EH (cell line): Measurements from ENCODE around the gene ABCC4.
"Not testable (repeated sequence)": the region's sequence is repeated elsewhere in the genome, so short reads cannot be mapped to it uniquely, and the experiment has no call there.

Experiments used
- DNase-seq: peaks from one replicate; pipeline ENCODE4 v3.0.0-alpha.2; 2015; ENCODE audit warnings: low read depth

ABCC4 gene

DNA sequence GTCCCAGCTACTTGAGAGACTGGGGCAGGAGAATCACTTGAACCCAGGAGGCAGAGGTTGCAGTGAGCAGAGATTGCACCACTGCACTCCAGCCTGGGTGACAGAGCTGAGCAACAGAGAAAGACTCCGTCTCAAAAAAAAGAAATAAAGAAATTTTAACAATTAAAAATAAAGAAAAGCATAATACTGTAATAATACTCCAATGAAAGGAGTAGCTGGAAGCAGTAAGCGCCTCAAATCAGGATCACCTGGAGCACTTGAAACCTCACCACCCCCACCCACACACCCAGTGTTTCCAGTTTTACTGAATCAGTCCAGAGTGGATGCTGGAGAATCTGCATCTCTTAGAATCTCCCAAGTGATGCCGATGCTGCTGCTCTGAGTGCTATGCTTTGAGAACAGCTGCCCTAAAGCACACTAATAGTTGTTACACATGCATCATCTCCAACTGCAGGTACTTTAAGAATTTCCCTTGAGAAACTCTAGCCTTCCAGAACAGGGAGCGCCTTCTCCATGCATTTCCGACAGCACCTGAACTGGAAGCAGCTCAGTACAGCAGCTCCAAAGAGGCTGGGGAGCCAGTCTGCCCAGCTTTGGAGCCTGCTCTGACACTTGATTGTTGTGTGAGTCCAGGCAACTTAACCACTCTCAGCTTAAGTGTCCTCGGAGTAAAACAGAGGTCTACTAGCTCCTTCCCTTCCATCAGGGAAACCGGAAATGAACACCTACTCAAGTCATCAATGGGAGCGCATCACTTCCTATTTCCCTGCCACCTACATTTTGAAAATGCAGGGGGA is 2.9 kb downstream of the ABCC4 start:
- DNase-seq = no peak

DNA sequence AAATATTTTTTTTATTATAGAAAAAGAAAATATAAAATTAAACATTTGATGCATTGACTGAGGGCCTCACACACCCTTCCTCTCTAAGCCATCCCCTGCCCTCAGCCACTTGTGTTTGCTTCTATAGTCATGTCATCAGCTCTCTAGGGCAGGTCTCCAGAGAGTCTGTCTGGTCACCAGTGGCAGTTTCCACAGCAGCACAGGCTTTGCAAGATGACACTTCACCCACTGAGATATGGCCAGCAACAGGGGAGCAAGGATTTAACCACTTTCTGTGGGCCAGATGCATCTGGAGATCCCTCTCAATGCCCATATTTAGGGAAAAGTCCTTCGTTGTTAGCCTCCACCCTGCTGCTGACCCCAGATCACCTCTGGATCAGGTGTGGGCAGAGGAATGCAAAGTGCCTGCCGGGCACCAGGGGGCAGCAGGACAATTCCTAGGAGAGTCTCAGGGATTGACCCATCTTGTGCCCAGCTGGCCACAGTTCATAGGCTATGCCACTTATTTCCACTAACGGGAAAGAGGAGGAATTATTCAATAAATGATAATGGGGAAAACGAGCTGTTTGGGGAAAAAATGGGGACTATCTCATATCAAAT is 4.8 kb downstream of the ABCC4 start:
- DNase-seq = peak; percentile 25

- DNase-seq = no peak
Observed at GRCh38 chr13:95295026-95295425, 6.2 kb downstream of the ABCC4 start.

- DNase-seq = no peak
Observed at GRCh38 chr13:95292622-95293021, 8.6 kb downstream of the ABCC4 start.

GRCh38 chr13:95289901-95290300 is 11.3 kb downstream of the ABCC4 start:
- DNase-seq = not testable (repeated sequence)

- peak; percentile 22 for DNase-seq
Observed at GRCh38 chr13:95289020-95289444, 12.2 kb downstream of the ABCC4 start.

DNA sequence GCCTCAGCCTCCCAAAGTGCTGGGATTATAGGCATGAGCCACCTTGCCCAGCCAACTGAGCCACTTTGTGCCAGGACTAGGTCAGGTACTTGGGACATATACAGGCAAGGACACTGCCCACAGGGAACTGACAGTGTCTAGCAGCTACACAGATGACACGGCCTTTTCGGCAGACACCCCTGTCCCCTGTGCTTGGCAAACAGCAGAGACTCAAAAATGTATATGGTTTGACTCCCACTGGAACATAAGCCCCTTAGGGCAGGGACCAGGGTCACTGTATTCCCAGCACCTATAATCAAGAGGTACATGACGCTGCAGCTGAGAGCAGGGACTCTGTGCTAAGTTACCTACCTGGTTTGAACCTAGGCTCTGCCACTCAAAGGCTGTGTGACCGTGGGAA is 16.8 kb downstream of the ABCC4 start:
- no peak for DNase-seq

- no peak for DNase-seq
Observed at GRCh38 chr13:95279016-95279415, 22.2 kb downstream of the ABCC4 start.

- no peak for DNase-seq
Observed at GRCh38 chr13:95276037-95276505, 25.2 kb downstream of the ABCC4 start.

GRCh38 chr13:95275322-95276036 is 25.8 kb downstream of the ABCC4 start:
- peak; percentile 70 for DNase-seq

DNA sequence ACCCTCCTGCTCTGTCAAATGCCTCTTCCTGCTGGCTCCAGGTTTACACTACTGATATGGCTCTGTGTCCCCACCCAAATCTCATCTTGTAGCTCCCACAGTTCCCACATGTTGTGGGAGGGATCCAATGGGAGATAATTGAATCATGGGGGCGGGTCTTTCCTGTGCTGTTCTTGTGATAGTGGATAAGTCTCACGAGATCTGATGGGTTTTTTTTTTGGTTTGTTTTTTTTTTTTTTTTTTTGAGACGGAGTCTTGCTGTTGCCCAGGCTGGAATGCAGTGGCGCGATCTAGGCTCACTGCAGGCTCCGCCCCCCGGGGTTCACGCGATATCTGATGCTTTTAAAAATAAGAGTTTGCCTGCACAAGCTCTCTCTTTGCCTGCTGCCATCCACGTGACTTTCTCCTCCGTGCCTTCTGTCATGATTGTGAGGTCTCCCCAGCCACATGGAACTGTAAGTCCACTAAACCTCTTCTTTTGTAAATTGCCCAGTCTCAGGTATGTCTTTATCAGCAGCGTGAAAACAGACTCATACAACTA is 27.6 kb downstream of the ABCC4 start:
- DNase-seq = not testable (repeated sequence)

DNA sequence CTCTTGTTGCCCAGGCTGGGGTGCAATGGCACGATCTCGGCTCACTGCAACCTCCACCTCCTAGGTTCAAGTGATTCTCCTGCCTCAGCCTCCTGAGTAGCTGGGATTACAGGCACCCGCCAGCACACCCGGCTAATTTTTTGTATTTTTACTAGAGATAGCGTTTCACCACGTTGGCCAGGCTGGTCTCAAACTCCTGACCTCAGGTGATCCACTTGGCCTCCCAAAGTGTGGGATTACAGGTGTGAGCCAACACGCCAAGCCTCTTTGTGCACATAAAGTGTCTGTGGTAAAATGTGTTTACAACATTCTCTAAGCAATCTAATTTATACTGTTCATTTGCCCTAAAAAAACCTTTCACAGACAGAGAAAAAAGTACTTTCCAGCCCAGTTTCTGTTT is 29.2 kb downstream of the ABCC4 start:
- DNase-seq = not testable (repeated sequence)

- DNase-seq = peak; percentile 16
Observed at GRCh38 chr13:95269756-95270155, 31.5 kb downstream of the ABCC4 start.

- DNase-seq = not testable (repeated sequence)
Observed at GRCh38 chr13:95268343-95269065, 32.7 kb downstream of the ABCC4 start.

DNA sequence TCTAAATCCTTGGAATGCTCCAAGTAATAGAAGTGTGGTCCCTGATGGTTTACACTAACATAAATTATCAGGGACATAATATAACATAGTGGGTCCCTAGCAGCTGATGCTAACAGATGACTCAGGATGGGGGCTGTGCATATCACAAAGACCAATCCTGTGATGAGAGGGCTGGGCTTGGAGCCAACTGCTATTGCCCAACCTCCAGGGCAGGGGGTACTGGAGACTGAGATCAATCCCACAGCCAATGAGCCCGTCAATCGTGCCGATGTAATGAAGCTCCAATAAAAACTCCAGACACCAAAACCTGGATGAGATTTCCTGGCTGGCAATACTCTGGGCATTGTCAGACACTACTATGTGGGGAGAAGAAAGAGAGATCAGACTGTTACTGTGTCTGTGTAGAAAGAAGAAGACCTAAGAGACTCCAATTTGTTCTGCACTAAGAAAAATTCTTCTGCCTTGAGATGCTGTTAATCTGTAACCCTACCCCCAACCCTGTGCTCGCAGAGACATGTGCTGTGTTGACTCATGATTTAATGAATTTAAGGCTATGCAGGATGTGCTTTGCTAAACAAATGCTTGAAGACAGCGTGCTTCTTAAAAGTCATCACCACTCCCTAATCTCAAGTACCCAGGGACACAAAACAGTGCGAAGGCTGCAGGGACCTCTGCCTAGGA is 33.4 kb downstream of the ABCC4 start:
- peak; percentile 93 for DNase-seq

- DNase-seq = no peak
Observed at GRCh38 chr13:95264225-95264624, 37.0 kb downstream of the ABCC4 start.

GRCh38 chr13:95262837-95263384 is 38.3 kb downstream of the ABCC4 start:
- no peak for DNase-seq

GRCh38 chr13:95261956-95262355 is 39.3 kb downstream of the ABCC4 start:
- no peak for DNase-seq

DNA sequence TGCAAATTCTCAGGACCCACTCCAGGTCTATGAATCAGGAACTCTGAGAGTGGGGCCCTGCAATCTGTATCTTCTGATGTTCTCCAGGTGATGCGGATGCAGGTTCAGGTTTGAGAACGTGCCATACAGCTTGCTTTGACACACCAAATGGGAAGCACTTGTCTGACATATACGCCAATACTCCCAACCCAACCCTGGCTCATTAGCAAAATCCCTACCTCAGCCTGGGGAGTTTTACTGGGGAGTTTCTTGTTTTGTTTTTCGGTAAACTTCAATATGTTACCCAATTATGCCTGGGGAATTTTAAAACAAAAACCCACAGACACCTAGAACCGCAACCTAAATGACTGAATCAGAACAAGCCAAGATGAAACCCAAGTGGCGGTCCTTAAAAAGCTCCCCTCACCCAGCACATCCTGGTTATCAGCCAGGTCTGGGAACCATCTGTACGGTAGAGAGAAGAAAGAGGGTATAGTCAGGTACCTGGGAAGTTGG is 41.2 kb downstream of the ABCC4 start:
- no peak for DNase-seq

- no peak for DNase-seq
Observed at GRCh38 chr13:95258619-95259194, 42.5 kb downstream of the ABCC4 start.
